K562 (cell line): ENCODE results near the gene PLEKHA8. TPM values are rescaled to one million over a fixed set of nuclear protein-coding genes. Genes with fewer than 3 reads are reported as not detected.

ENCODE experiments used
- ATAC-seq: fragments of 200-7000 bp; cut with Tn5 transposase; 3 replicates; pipeline ENCODE4 v1.9.1; 2020; ENCODE audit warnings: moderate library complexity
- BruUV-seq: library from RNA; stranded (reverse); fragments of 400-500 nt; replicated peaks from 2 replicates; lab custom pipeline; 2021; lab: Mats Ljungman, UMichigan
- CTCF ChIA-PET: fragments of 300-600 bp; formaldehyde crosslinking; extraction: SDS; loops from one replicate; lab custom pipeline; 2021; ENCODE audit warnings: low intra/inter-chr PET ratio; lab: Yijun Ruan, JAX
- POLR2A ChIA-PET: fragments of 300-600, 350-650 bp; sonication (Branson Sonifier 250); formaldehyde crosslinking; extraction: SDS; loops from one replicate; lab custom pipeline; 2021; ENCODE audit warnings: antibody characterized with exemption, inconsistent platforms; lab: Yijun Ruan, JAX
- DNase-seq, 4 experiments: peaks; one replicate each; pipeline versions ENCODE4 v3.0.0 to v3.0.0-alpha.2; 2011 to 2018; ENCODE audit warnings: low spot score in 3 of 4, mixed read lengths in 3 of 4; ENCODE audit errors: extremely low read depth in 1 of 4
- FAIRE-seq: peaks from 2 replicates; lab custom pipeline; 2011; peaks lifted over from hg19 to GRCh38; lab: Jason Lieb, UNC
- H2AFZ ChIP-seq: 2 replicates; pipeline ENCODE4 v1.6.0; 2011; ENCODE audit warnings: low read depth, low read length, control low read depth, inconsistent platforms
- H3K27ac ChIP-seq: fragments of 200-600 bp; 3 replicates; pipeline ENCODE4 v1.8.0; 2011; ENCODE audit warnings: low read depth, mild to moderate bottlenecking, control low read depth, inconsistent platforms, low read length, moderate library complexity, mixed read lengths; ENCODE audit errors: extremely low read depth
- H3K27me3 ChIP-seq, 2 experiments: fragments of 300-600 bp in 1 of 2; 2 replicates in 1 of 2; 3 replicates in 1 of 2; pipeline versions ENCODE4 v1.6.0 to v1.8.0; 2011; ENCODE audit warnings: inconsistent platforms in 2 of 2, low read length in 2 of 2, mild to moderate bottlenecking in 1 of 2, mixed read lengths in 1 of 2, moderate library complexity in 1 of 2; ENCODE audit not compliant: control insufficient read depth in 2 of 2, insufficient read depth in 2 of 2
- H3K36me3 ChIP-seq: fragments of 300-600 bp; 3 replicates; pipeline ENCODE4 v1.8.0; 2011; ENCODE audit warnings: mild to moderate bottlenecking, low read length, inconsistent platforms; ENCODE audit not compliant: control insufficient read depth, insufficient read depth
- H3K4me1 ChIP-seq, 2 experiments: fragments of 200-600 bp in 1 of 2; replicated peaks in 1 of 2; 2 replicates in 1 of 2; 3 replicates in 1 of 2; pipeline versions ENCODE4 v1.5.1 to v1.8.0; 2011; ENCODE audit warnings: inconsistent platforms in 2 of 2, low read length in 2 of 2, mild to moderate bottlenecking in 1 of 2, mixed read lengths in 1 of 2, moderate library complexity in 1 of 2; ENCODE audit not compliant: control insufficient read depth in 2 of 2, insufficient read depth in 2 of 2
- H3K4me2 ChIP-seq: 2 replicates; pipeline ENCODE4 v1.6.1; 2011; ENCODE audit warnings: low read length, control low read depth, inconsistent platforms, mixed read lengths; ENCODE audit not compliant: insufficient read depth
- H3K4me3 ChIP-seq: fragments of 200-600 bp; sonication (generic), shearing (Covaris generic); 2 replicates; pipeline ENCODE4 v1.5.1; 2016; ENCODE audit warnings: control low read depth, inconsistent platforms
- H3K79me2 ChIP-seq: fragments of 200-600 bp; 3 replicates; pipeline ENCODE4 v1.8.0; 2011; ENCODE audit warnings: low read length, inconsistent platforms; ENCODE audit not compliant: control insufficient read depth, insufficient read depth
- H3K9ac ChIP-seq, 2 experiments: 2 replicates each; pipeline versions ENCODE4 v1.6.0 to v1.6.1; 2011; ENCODE audit warnings: low read depth in 2 of 2, low read length in 2 of 2, control low read depth in 1 of 2, inconsistent platforms in 1 of 2, mild to moderate bottlenecking in 1 of 2, mixed read lengths in 1 of 2; ENCODE audit not compliant: insufficient read depth in 1 of 2
- H3K9me1 ChIP-seq: one replicate; pipeline ENCODE4 v1.6.0; 2011; ENCODE audit warnings: inconsistent platforms, mild to moderate bottlenecking, low read length, moderate library complexity; ENCODE audit not compliant: control insufficient read depth, insufficient read depth
- H3K9me3 ChIP-seq: replicated peaks from 2 replicates; pipeline ENCODE4 v1.5.1; 2011; ENCODE audit warnings: low read depth, low read length, inconsistent platforms; ENCODE audit not compliant: control insufficient read depth, insufficient read depth
- H4K20me1 ChIP-seq: replicated peaks from 2 replicates; pipeline ENCODE4 v1.6.1; 2011; ENCODE audit warnings: low read length, inconsistent platforms, mixed read lengths; ENCODE audit not compliant: control insufficient read depth, insufficient read depth
- KDM1A ChIP-seq, 2 experiments: fragments of 450-650 bp; IDR thresholded peaks; 2 replicates each; pipeline ENCODE4 v1.6.1; 2016; ENCODE audit warnings: mild to moderate bottlenecking in 2 of 2
- KLF13 ChIP-seq: fragments of 450-650 bp; IDR thresholded peaks from 2 replicates; pipeline ENCODE4 v1.6.1; 2016; ENCODE audit warnings: missing genetic modification characterization, low read depth, mild to moderate bottlenecking, missing compliant biosample characterization, moderate library complexity, borderline replicate concordance
- NFIC ChIP-seq: fragments of 450-650 bp; IDR thresholded peaks from 2 replicates; pipeline ENCODE4 v1.6.1; 2017; ENCODE audit warnings: mild to moderate bottlenecking, inconsistent platforms
- STAT5B ChIP-seq: fragments of 250-450 bp; sonication (Bioruptor Pico); IDR thresholded peaks from 2 replicates; pipeline ENCODE4 v1.8.0; 2021; ENCODE audit warnings: mild to moderate bottlenecking, inconsistent platforms
- U2AF2 ChIP-seq: fragments of 200-400 bp; formaldehyde crosslinking; optimal IDR thresholded peaks from 2 replicates; pipeline ENCODE3; 2017; ENCODE audit warnings: low read depth, mild to moderate bottlenecking, low read length
- WGBS: fragments of 100-300 bp; shearing (Covaris generic); methylation state at CpG from one replicate; pipeline ENCODE4 v1.1.6; 2016; ENCODE audit warnings: low coverage, mixed read lengths; ENCODE audit not compliant: insufficient coverage; ENCODE audit errors: missing lambda C conversion rate; 5-methylcytosine and 5-hydroxymethylcytosine counted together
- in situ Hi-C: fragments of 300-500 bp; cut with MboI; formaldehyde crosslinking; loops from 4 replicates; pipeline ENCODE4 v1.15.0; 2018; ENCODE audit warnings: inconsistent platforms, mixed read lengths
- intact Hi-C: fragments of 100-400 bp; cut with micrococcal nuclease; formaldehyde crosslinking; loops from 2 replicates; pipeline ENCODE4 v1.14.2; 2022
- polyA plus RNA-seq, 8 experiments: library from polyadenylated mRNA; depleted of rRNA in 4 of 8; stranded (reverse) in 5 of 8; unstranded in 3 of 8; fragments of >200 nt; fragmentation: Nextera tagmentation in 2 of 8; fragmentation: Illumina TruSeq in 1 of 8; extraction: Ambion mirVana in 2 of 8; extraction: Trizol in 1 of 8; gene quantifications; 2 replicates each; pipeline versions ENCODE4 v1.2.1 to v1.2.3, GENCODE V29; 2011 to 2014; ENCODE audit warnings: inconsistent platforms in 1 of 8, missing spikeins in 1 of 8
- total RNA-seq, 7 experiments: library from RNA; depleted of rRNA in 6 of 7; stranded (reverse); fragments of >200 nt in 6 of 7; fragmentation: Illumina TruSeq in 2 of 7; extraction: Trizol in 2 of 7; gene quantifications; 2 replicates each; pipeline versions ENCODE4 v1.2.1 to v1.2.3, GENCODE V29; 2011 to 2021; ENCODE audit warnings: low replicate concordance in 1 of 7
- TF ChIP-seq, protein P1 (sequence below): fragments of 250-450 bp; sonication (Bioruptor Pico); IDR thresholded peaks from 2 replicates; pipeline ENCODE4 v1.5.0; 2020; ENCODE audit warnings: mild to moderate bottlenecking

PLEKHA8 gene
- total and polyA plus RNA-seq, 9 of the 15 experiments (the other 6 are each of a cell fraction or from before 2014, with no cell fraction given) = 3.2 to 16.3 (median 11.8) TPM

DNA sequence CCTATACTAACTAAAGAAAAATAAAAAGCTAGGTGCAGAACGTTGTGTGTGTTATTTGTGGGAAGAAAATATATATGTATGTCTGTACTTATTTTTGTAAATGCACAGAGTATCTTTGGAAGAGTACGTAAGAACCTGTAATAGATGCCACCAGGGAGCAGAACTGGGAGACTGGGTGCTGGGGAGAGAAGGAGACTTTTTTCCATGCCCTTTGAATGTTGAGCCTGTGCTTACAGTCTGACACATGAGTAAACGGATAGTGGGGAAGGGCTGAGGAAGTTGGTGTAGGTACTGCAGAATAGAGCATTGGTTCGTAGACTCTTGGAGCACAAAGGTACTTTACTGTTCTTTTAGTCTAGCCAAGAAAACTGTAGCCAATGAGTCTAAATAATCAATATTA is 37.3 kb upstream of the PLEKHA8 start:
- intact Hi-C loops = no loop called here
- no peaks in the 10 kb centered on the region for H3K79me2 ChIP-seq
- DNase-seq (no peak), ATAC-seq (no peak), FAIRE-seq (no peak)
- no peaks in the 10 kb centered on the region; the same call in 1 of the 2 replicates for H3K9me3 ChIP-seq
- POLR2A ChIA-PET = no interaction called here
- 25% methylated on average over 4 of the region's 4 CpGs for WGBS
- no TSS peak for BruUV-seq
- H4K20me1 ChIP-seq = no peaks in the 10 kb centered on the region
- H3K27ac ChIP-seq = no peak overlapping the region
- H3K4me2 ChIP-seq = no peak overlapping the region
- CTCF ChIA-PET = no interaction called here
- no peak overlapping the region for H3K9ac ChIP-seq
- H3K4me1 ChIP-seq = peaks cover 0 to 6% of the 10 kb centered on the region in 2 experiments; a peak in 2 of 5 replicates
- no peaks in the 10 kb centered on the region for H3K36me3 ChIP-seq
- H3K9me1 ChIP-seq = no peaks in the 10 kb centered on the region
- TF ChIP-seq NFIC (no peak), KDM1A (IDR thresholded peaks at IDR 0.05) (no peak), STAT5B (CRISPR knock-in tag) (no peak), KLF13 (tag) (no peak), U2AF2 (no peak)
- TF ChIP-seq, protein P1, sequence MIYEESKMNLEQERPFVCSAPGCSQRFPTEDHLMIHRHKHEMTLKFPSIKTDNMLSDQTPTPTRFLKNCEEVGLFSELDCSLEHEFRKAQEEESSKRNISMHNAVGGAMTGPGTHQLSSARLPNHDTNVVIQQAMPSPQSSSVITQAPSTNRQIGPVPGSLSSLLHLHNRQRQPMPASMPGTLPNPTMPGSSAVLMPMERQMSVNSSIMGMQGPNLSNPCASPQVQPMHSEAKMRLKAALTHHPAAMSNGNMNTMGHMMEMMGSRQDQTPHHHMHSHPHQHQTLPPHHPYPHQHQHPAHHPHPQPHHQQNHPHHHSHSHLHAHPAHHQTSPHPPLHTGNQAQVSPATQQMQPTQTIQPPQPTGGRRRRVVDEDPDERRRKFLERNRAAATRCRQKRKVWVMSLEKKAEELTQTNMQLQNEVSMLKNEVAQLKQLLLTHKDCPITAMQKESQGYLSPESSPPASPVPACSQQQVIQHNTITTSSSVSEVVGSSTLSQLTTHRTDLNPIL (CRISPR knock-in tag) = no peak
- TF ChIP-seq, all 486 proteins: peak for 0
- in situ Hi-C loops = no loop called here
- Histone ChIP-seq H3K27me3 (peaks cover 2 to 8% of the 10 kb centered on the region in 2 experiments; a peak in 2 of 5 replicates), H3K4me3 (no peak overlapping the region), H2AFZ (no peak overlapping the region)
